Erythroblast (primary cell): Measurements from ENCODE around the gene EEPD1.

Experiments
- DNase-seq, 2 experiments: peaks; one replicate each; lab custom pipeline; 2025; lab: John Stamatoyannopoulos, UW
- GATA1 ChIP-seq: IDR thresholded peaks from 2 replicates; pipeline ENCODE4 v1.6.1; 2011; ENCODE audit warnings: low read depth, mild to moderate bottlenecking, control low read depth, low read length, moderate library complexity
- POLR2A ChIP-seq: IDR thresholded peaks from 2 replicates; pipeline ENCODE4 v1.6.1; 2011; ENCODE audit warnings: mild to moderate bottlenecking, low read length

The EEPD1 gene

GRCh38 chr7:36155811-36156361 is 2.8 kb downstream of the EEPD1 start:
- DNase-seq = no peak
- TF ChIP-seq POLR2A (no peak), GATA1 (no peak)

GRCh38 chr7:36157527-36158320 is 4.7 kb downstream of the EEPD1 start:
- no peak for DNase-seq

GRCh38 chr7:36158321-36158605 is 5.2 kb downstream of the EEPD1 start:
- DNase-seq = no peak

More at GRCh38 chr7:36157527-36158320, 4.7 kb downstream of the EEPD1 start:
- TF ChIP-seq POLR2A = no peak
- no peak for TF ChIP-seq GATA1

DNA sequence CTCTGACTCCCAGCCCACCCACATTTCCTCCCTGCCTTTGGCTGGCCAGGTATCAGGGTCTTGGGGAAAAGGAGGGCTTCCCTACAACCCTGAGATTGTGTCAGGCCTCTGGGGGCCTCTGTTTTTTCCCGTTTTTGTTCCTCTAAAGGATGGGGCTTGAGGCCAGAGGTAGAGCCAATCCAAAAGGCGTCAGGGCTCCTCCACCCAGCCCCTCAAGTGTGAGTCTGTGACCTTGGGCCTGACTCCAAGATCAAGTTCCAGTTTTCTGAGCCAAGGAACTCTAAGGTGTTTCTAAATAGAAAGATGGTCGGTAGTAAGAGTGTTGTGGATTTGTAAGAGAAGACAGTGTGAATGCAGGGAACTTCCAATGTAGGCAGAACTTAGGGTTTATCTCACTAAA is 6.6 kb downstream of the EEPD1 start:
- no peak for DNase-seq
- TF ChIP-seq GATA1 (no peak), POLR2A (no peak)

More at GRCh38 chr7:36158321-36158605, 5.2 kb downstream of the EEPD1 start:
- TF ChIP-seq POLR2A (no peak), GATA1 (no peak)

DNA sequence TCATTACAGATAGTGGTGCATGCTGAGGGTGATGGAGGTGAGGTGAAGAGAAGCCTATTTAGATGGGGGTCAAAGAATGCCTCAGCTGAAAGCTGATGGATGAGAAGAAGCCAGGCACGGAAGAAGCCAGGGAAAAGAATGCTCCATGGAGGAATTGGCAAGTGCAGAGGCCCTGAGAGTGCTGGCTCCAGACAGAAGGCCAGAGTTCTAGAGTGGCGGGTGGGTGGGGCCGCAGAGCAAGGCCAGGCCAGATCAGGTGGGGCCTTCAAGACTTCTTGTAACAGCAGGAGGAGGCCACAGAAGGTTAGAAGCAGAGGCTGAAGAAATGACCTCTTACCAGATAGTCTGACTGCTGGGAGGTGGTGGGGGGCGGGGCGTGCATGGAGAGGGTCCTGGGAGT is 7.3 kb downstream of the EEPD1 start:
- DNase-seq = no peak
- TF ChIP-seq POLR2A (no peak), GATA1 (no peak)

- TF ChIP-seq GATA1 = no peak
- TF ChIP-seq POLR2A = no peak
- DNase-seq = no peak
Observed at GRCh38 chr7:36161996-36162395, 8.9 kb downstream of the EEPD1 start.

DNA sequence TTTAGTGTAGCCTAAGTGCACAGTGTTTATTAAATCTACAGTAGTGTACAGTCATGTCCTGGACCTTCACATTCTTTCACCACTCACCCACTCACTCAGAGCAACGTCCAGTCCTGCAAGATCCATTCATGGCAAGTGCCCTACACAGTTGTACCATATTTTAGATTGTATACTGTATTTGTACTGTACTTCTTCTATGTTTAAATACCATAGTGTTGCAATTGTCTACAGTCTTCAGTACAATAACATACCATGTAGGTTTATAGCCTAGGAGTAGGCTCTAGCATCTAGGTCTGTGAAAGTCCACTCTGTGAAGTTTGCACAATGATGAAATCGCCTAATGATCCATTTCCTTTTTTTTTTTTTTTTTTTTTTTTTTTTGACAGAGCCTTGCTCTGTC is 12.0 kb downstream of the EEPD1 start:
- TF ChIP-seq GATA1 (no peak), POLR2A (no peak)
- DNase-seq = no peak

GRCh38 chr7:36165802-36166201 is 12.7 kb downstream of the EEPD1 start:
- DNase-seq = no peak

GRCh38 chr7:36167403-36168050 is 14.5 kb downstream of the EEPD1 start:
- DNase-seq = no peak
- no peak for TF ChIP-seq POLR2A
- no peak for TF ChIP-seq GATA1

More at GRCh38 chr7:36165802-36166201, 12.7 kb downstream of the EEPD1 start:
- TF ChIP-seq GATA1 (no peak), POLR2A (no peak)

DNA sequence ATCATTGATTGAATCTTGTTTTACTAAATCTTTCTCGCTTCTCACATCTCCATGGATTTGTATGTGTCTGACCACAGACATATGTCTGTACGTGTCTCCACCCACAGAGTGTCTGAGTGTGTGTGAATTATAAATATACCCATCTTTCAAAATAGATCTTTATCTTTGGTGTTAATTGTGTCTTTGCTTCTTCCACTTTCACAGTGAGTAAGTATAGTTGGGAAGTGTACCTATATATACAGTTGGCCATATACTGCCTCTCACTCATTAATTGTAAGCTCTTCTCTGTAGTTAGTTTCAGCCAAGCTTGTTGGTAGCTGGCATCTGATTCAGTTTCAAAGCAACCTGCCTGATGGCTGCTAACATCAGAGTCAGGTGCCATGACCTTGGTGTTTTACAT is 18.4 kb downstream of the EEPD1 start:
- no peak for DNase-seq
- TF ChIP-seq GATA1 (no peak), POLR2A (no peak)

DNA sequence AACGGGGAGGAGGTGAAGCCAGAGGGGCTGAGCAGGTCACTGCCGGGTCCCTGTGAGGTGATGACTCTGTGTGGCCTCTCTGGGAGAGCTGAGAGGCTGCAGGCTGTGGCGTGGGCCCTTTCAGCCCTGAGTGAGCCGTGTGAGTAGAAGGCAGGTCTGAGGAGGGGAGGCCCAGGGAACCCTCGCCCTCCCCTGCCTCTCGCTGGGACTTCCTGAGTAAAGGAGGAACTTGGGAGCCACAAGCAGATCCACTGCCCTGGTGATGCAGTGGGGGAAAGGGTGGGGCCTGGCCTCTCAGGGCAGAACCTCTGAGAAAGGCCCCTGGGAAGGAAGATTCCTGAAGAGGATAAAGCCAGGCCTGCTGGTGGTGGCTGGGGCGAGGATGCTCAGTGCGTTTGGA is 22.8 kb downstream of the EEPD1 start:
- TF ChIP-seq POLR2A = no peak
- no peak for TF ChIP-seq GATA1
- no peak for DNase-seq

- no peak for DNase-seq
- TF ChIP-seq POLR2A (no peak), GATA1 (no peak)
Observed at GRCh38 chr7:36176697-36177096, 23.6 kb downstream of the EEPD1 start.

DNA sequence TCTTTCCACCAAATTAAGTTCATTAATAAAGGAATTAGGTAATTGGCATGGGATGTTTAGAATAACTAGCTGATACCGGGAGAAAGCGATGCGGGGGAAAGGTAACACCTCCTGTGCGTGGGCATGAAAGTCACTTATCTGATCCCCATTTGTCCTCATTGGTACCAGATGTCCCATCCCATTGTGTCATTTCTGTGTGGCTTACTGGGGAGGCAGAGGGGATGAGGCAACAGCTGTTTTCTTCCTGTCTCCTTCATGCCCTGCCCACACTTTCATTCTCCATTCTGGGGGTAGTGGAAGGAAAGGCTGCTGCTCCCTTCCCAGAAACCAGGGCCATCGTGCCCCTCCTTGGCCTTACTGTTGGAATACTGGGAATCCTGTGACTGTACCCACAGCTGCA is 27.1 kb downstream of the EEPD1 start:
- TF ChIP-seq GATA1 = no peak
- TF ChIP-seq POLR2A = no peak
- no peak for DNase-seq

DNA sequence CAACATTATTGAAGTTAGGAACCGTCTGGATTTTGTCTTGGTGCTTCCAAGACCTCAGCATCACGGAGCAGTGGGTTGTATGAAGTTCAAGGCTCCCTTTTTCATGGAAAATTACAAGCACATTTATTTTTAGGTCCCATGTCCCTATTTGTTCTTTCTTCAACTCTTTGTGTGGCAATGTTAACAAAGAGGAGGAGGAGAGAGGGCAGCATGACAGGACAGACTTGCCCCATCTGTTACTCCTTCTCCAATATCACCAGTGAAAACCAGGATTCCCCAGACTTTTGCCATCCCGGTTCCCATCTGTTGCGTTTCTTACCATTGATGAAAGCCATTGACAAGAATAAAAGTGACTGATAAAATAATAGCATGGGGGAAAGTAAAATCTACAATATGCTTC is 28.6 kb downstream of the EEPD1 start:
- TF ChIP-seq GATA1 = no peak
- no peak for TF ChIP-seq POLR2A
- no peak for DNase-seq

DNA sequence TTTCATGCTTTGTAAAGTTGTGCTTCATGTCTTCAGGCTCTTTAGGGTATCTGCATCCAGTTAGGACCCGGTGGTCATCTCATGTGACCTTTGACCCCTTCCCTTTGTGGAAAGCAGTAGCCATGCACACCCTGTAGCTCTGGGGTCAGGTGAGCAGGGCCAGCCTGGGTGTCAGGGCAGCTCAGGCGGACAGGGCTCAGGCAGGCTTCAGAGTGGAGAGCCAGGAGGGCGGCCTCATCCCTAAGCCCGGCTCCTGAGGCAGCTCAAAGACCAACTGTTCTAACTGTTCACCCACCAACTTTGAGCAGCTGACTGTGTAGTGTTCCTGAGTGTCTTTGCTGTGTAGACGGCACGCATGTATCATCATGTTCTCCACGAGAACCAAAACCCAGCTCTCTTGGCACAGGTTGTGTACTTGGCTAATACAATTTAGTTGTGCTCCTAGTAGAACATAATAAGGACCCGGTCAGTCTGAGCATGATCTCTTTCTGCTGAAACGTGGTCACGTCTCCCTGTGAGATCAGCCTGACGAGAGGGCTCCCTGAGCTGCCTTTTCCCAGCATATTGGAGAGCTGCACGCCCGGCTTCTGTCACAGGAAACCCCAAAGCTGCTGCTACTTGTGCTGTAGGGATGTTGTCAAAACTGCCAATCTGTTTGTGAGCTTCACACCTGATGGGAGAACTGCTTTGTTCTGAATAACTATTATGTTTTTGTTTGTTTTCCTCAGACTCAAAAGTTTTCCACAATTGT is 30.0 kb downstream of the EEPD1 start:
- no peak for DNase-seq
- no peak for TF ChIP-seq POLR2A
- TF ChIP-seq GATA1 = no peak

- TF ChIP-seq GATA1 = no peak
- no peak for TF ChIP-seq POLR2A
- no peak for DNase-seq
Observed at GRCh38 chr7:36185092-36185491, 32.0 kb downstream of the EEPD1 start.
